Gastroesophageal sphincter (tissue), 4 donors: ENCODE data around the gene TP73. TPM values are rescaled to one million over a fixed set of nuclear protein-coding genes. Genes with fewer than 3 reads are reported as not detected.

Experiments used
- ATAC-seq: fragments of 150-250 bp; one replicate; pipeline ENCODE4 v1.9.1; 2016; ENCODE audit warnings: mild to moderate bottlenecking, moderate library complexity
- H3K27ac ChIP-seq, 4 donors: fragments of 200-600 bp; sonication (generic) in 3 of 4; 1 replicate in 3 of 4; 2 replicates in 1 of 4; pipeline ENCODE4 v1.5.1; 2016 to 2019
- H3K27me3 ChIP-seq: fragments of 200-600 bp; sonication (generic); one replicate; pipeline ENCODE4 v1.5.1; 2019
- H3K36me3 ChIP-seq, 2 donors: fragments of 200-600 bp; sonication (generic); one replicate each; pipeline ENCODE4 v1.5.1; 2019; ENCODE audit warnings: control low read depth in 1 of 2
- H3K4me1 ChIP-seq, 3 donors: fragments of 200-600 bp; sonication (generic); 1 replicate in 2 of 3; 2 replicates in 1 of 3; pipeline ENCODE4 v1.5.1; 2016 to 2019; ENCODE audit warnings: control low read depth in 2 of 3
- H3K4me3 ChIP-seq, 2 donors: fragments of 200-600 bp; sonication (generic); one replicate each; pipeline ENCODE4 v1.5.1; 2019; ENCODE audit warnings: mild to moderate bottlenecking in 1 of 2, moderate library complexity in 1 of 2
- H3K9me3 ChIP-seq, 3 donors: fragments of 200-600 bp; sonication (generic); one replicate each; pipeline ENCODE4 v1.5.1; 2017 to 2019; ENCODE audit warnings: control low read depth in 2 of 3
- EP300 ChIP-seq: sonication (generic); formaldehyde crosslinking; IDR thresholded peaks from one replicate; pipeline ENCODE4 v1.6.1; 2017; ENCODE audit warnings: antibody characterized with exemption, mild to moderate bottlenecking
- POLR2A ChIP-seq, 2 donors: fragments of 450-650 bp; IDR thresholded peaks; one replicate each; pipeline ENCODE4 v1.6.1; 2017; ENCODE audit warnings: antibody characterized with exemption in 2 of 2, mild to moderate bottlenecking in 2 of 2, moderate library complexity in 1 of 2
- POLR2AphosphoS5 ChIP-seq: sonication (generic); formaldehyde crosslinking; IDR thresholded peaks from one replicate; pipeline ENCODE4 v1.6.1; 2017; ENCODE audit warnings: antibody characterized with exemption
- WGBS, 2 donors: methylation state at CpG; one replicate each; pipeline ENCODE4 v1.1.5; 2018; ENCODE audit warnings: low coverage in 1 of 2; 5-methylcytosine and 5-hydroxymethylcytosine counted together
- total RNA-seq, 4 donors: library from RNA; depleted of rRNA; stranded (reverse); fragments of >200 nt; gene quantifications; one replicate each; pipeline ENCODE4 v1.1.0, GENCODE V29; 2016
- TF ChIP-seq, protein P1 (sequence below), 4 experiments: fragments of 200-600 bp in 2 of 4; fragments of 450-650 bp in 2 of 4; sonication (generic) in 1 of 4; IDR thresholded peaks; one replicate each; pipeline ENCODE4 v1.5.1; 2017 to 2019; ENCODE audit warnings: antibody characterized with exemption in 4 of 4, mild to moderate bottlenecking in 2 of 4, moderate library complexity in 2 of 4

Gene TP73
- total RNA-seq, 4 donors from 2014 or later: 0.19 to 0.22 TPM; not detected in 2

DNA sequence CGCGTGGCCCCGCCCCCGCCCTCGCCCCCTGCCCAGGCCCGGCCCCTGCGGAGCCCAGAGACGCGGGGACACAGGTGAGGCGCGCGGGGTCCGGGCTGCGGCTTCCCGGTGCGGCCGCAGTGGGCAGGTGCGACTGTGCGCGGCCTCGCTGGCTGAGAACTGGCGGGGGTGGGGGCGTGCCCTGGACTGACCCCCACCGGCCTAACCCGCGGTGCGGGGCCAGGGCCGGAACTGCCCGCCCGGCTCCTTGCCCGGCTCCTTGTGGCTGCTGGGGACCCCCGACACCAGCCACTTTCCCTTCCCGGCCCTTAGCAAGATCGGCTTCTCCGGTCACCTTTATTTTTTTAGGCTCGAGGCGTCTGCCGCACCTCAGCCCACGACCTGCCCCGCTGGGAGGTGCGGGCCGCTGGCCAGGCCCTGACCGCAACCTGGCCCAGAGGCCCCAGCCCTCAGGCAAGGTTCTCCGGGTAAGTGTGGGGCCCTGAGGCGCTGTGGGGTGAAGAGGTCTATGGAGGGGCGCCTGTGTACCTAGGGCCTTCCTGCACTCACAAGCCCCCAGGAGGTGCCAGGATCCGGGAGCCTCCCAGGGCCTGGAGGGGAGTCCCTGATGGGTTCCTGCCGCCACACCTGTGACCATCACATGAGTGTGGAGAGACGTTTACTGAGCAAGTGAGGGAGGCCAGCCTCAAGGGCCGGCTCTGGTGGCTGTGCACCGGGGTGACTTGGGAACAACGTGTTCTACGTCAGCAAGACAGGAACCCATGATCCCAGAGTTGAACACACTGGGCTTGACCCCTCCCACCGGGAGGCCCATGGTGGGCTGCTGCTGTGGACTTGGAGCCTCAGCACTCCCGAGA is 120.6 kb downstream of the TP73 start, which contains the start of gene SMIM1:
Gene SMIM1 (plus strand): TSS at position 35 of the 857 bp plus-strand sequence. CDS start 2,625 bp downstream, outside the sequence.
- peak; percentile 9 for ATAC-seq
- WGBS, 2 donors: 39% methylated on average over 4 of the region's 55 CpGs; no CpG with 5 or more reads in 1 of the 2 donors
- peaks cover 0 to 57% (median 11%) of the 10 kb centered on the region in 3 donors for H3K4me1 ChIP-seq

GRCh38 chr1:3773572-3774275 is 121.4 kb downstream of the TP73 start:
- peak overlapping the region in 3 of 4 donors; percentile 85 to 90 (median 86) for H3K27ac ChIP-seq
- TF ChIP-seq POLR2A (IDR thresholded peaks at IDR 0.05) (no peak), POLR2AphosphoS5 (no peak), EP300 (no peak)
- TF ChIP-seq, protein P1, sequence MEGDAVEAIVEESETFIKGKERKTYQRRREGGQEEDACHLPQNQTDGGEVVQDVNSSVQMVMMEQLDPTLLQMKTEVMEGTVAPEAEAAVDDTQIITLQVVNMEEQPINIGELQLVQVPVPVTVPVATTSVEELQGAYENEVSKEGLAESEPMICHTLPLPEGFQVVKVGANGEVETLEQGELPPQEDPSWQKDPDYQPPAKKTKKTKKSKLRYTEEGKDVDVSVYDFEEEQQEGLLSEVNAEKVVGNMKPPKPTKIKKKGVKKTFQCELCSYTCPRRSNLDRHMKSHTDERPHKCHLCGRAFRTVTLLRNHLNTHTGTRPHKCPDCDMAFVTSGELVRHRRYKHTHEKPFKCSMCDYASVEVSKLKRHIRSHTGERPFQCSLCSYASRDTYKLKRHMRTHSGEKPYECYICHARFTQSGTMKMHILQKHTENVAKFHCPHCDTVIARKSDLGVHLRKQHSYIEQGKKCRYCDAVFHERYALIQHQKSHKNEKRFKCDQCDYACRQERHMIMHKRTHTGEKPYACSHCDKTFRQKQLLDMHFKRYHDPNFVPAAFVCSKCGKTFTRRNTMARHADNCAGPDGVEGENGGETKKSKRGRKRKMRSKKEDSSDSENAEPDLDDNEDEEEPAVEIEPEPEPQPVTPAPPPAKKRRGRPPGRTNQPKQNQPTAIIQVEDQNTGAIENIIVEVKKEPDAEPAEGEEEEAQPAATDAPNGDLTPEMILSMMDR (IDR thresholded peaks at IDR 0.05): no peak

More for the DNA sequence above, 120.6 kb downstream of the TP73 start, which contains the start of gene SMIM1:
- Histone ChIP-seq H3K36me3 (peaks cover 0 to 2% of the 10 kb centered on the region in 2 donors), H3K9me3 (no peaks in the 10 kb centered on the region), H3K27ac (peak within 1 kb of the TSS; percentile 16 to 90 (median 86)), H3K27me3 (no peaks in the 10 kb centered on the region), H3K4me3 (peak within 1 kb of the TSS; percentile 39 to 78)
- TF ChIP-seq EP300: no peak
- no peak for TF ChIP-seq POLR2AphosphoS5
- TF ChIP-seq, protein P1 (IDR thresholded peaks at IDR 0.05): no peak
- TF ChIP-seq POLR2A (IDR thresholded peaks at IDR 0.05): no peak

GRCh38 chr1:3774276-3774945 is 122.1 kb downstream of the TP73 start:
- no peak for ATAC-seq
- no CpG with 5 or more reads among the region's 19 CpGs for WGBS, 2 donors
- Histone ChIP-seq H3K36me3 (peaks cover 0 to 17% of the 10 kb centered on the region in 2 donors), H3K27me3 (no peaks in the 10 kb centered on the region), H3K4me3 (no peak overlapping the region), H3K9me3 (no peaks in the 10 kb centered on the region), H3K27ac (peak overlapping the region in 3 of 4 donors; percentile 85 to 90 (median 86)), H3K4me1 (peaks cover 0 to 57% (median 11%) of the 10 kb centered on the region in 3 donors)
- TF ChIP-seq, protein P1 (IDR thresholded peaks at IDR 0.05): no peak
- TF ChIP-seq POLR2A (IDR thresholded peaks at IDR 0.05): no peak
- TF ChIP-seq EP300: no peak
- TF ChIP-seq POLR2AphosphoS5: no peak

More at GRCh38 chr1:3773572-3774275, 121.4 kb downstream of the TP73 start:
- 60% methylated on average over 1 of the region's 16 CpGs; no CpG with 5 or more reads in 1 of the 2 donors for WGBS, 2 donors
- Histone ChIP-seq H3K27me3 (no peaks in the 10 kb centered on the region), H3K36me3 (peaks cover 0 to 10% of the 10 kb centered on the region in 2 donors), H3K4me1 (peaks cover 0 to 57% (median 11%) of the 10 kb centered on the region in 3 donors), H3K9me3 (no peaks in the 10 kb centered on the region), H3K4me3 (peak overlapping the region in 1 of 2 donors; percentile 78)
- no peak for ATAC-seq

DNA sequence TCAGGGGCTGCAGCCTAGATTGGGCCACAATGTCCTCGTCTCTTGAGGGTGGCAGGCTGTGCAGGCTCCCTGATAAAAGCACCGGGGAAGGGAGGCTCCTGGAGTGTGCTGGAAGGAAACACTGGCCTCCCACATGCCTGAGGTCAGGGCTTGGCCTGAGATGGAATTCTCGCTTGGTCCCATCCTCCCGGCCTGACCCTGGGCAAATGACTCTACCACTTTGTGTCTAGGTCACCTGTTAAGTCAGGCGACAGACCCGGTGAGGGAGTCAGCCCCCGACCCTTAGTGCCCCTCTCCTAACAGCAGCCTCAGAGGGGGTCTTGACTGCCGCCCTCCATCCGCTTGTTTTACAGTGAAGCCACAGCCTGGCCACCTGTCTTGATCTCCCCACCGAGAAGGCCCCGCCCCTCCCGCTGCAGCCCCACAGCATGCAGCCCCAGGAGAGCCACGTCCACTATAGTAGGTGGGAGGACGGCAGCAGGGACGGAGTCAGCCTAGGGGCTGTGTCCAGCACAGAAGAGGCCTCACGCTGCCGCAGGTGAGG is 122.7 kb downstream of the TP73 start:
- peaks cover 0 to 57% (median 11%) of the 10 kb centered on the region in 3 donors for H3K4me1 ChIP-seq
- H3K27ac ChIP-seq: no peak overlapping the region
- TF ChIP-seq POLR2AphosphoS5: no peak
- TF ChIP-seq EP300: no peak
- TF ChIP-seq, protein P1 (IDR thresholded peaks at IDR 0.05): no peak
- TF ChIP-seq POLR2A (IDR thresholded peaks at IDR 0.05): no peak

More for the DNA sequence above, 122.7 kb downstream of the TP73 start:
- no peaks in the 10 kb centered on the region for H3K9me3 ChIP-seq
- 52% methylated on average over 4 of the region's 17 CpGs; no CpG with 5 or more reads in 1 of the 2 donors for WGBS, 2 donors
- H3K4me3 ChIP-seq: no peak overlapping the region
- H3K27me3 ChIP-seq: no peaks in the 10 kb centered on the region
- peaks cover 0 to 23% of the 10 kb centered on the region in 2 donors for H3K36me3 ChIP-seq
- no peak for ATAC-seq
